CD14-positive monocyte (primary cell): ENCODE measurements around the gene RSRC1. TPM values are rescaled to one million over a fixed set of nuclear protein-coding genes. Genes with fewer than 3 reads are reported as not detected.

Experiments
- DNase-seq, 3 donors: peaks; one replicate each; pipeline ENCODE4 v3.0.0-alpha.2; 2011 to 2022
- H2AFZ ChIP-seq: 2 replicates; pipeline ENCODE4 v1.6.0; 2012; ENCODE audit warnings: mild to moderate bottlenecking, low read depth, low read length, inconsistent platforms; ENCODE audit not compliant: insufficient read depth, poor library complexity, severe bottlenecking
- H3K27ac ChIP-seq, 2 donors: 1 replicate in 1 of 2; 2 replicates in 1 of 2; pipeline ENCODE4 v1.5.1; 2012 to 2013; ENCODE audit warnings: low read length in 2 of 2, control low read depth in 1 of 2, inconsistent platforms in 1 of 2, low read depth in 1 of 2, mild to moderate bottlenecking in 1 of 2
- H3K27me3 ChIP-seq, 2 donors: one replicate each; pipeline versions ENCODE4 v1.6.0 to v1.6.1; 2011 to 2013; ENCODE audit warnings: low read length in 2 of 2; ENCODE audit not compliant: control insufficient read depth in 2 of 2, insufficient read depth in 2 of 2
- H3K36me3 ChIP-seq, 2 donors: replicated peaks in 1 of 2; 1 replicate in 1 of 2; 2 replicates in 1 of 2; pipeline versions ENCODE4 v1.5.1 to v1.6.1; 2012 to 2013; ENCODE audit warnings: low read length in 2 of 2, control low read depth in 1 of 2, inconsistent platforms in 1 of 2, mild to moderate bottlenecking in 1 of 2; ENCODE audit not compliant: insufficient read depth in 2 of 2, control insufficient read depth in 1 of 2
- H3K4me1 ChIP-seq, 2 donors: 1 replicate in 1 of 2; 2 replicates in 1 of 2; pipeline versions ENCODE4 v1.5.1 to v1.6.1; 2012 to 2013; ENCODE audit warnings: low read length in 2 of 2, control low read depth in 1 of 2, inconsistent platforms in 1 of 2, mild to moderate bottlenecking in 1 of 2, moderate library complexity in 1 of 2; ENCODE audit not compliant: insufficient read depth in 2 of 2, control insufficient read depth in 1 of 2
- H3K4me2 ChIP-seq: replicated peaks from 2 replicates; pipeline ENCODE3; 2012; ENCODE audit warnings: low read length, moderate library complexity, mild to moderate bottlenecking; ENCODE audit not compliant: poor library complexity, severe bottlenecking; ENCODE audit errors: extremely low read depth
- H3K4me3 ChIP-seq, 3 experiments: fragments of 200-600 bp in 1 of 3; sonication (generic) in 1 of 3; replicated peaks in 1 of 3; 1 replicate in 2 of 3; 2 replicates in 1 of 3; pipeline ENCODE4 v1.5.1; 2011 to 2013; ENCODE audit warnings: low read length in 3 of 3, mild to moderate bottlenecking in 3 of 3, control low read depth in 2 of 3, low read depth in 2 of 3, inconsistent platforms in 1 of 3, moderate library complexity in 1 of 3
- H3K79me2 ChIP-seq: 2 replicates; pipeline ENCODE4 v1.6.0; 2012; ENCODE audit warnings: mild to moderate bottlenecking, control low read depth, inconsistent platforms, low read length, moderate library complexity; ENCODE audit not compliant: insufficient read depth
- H3K9ac ChIP-seq: 2 replicates; pipeline ENCODE4 v1.6.0; 2017; ENCODE audit warnings: low read length, mild to moderate bottlenecking; ENCODE audit not compliant: insufficient read depth, poor library complexity, severe bottlenecking
- H3K9me3 ChIP-seq, 2 donors: replicated peaks in 1 of 2; 1 replicate in 1 of 2; 2 replicates in 1 of 2; pipeline versions ENCODE4 v1.5.1 to v1.6.1; 2012 to 2013; ENCODE audit warnings: low read length in 2 of 2, control low read depth in 1 of 2; ENCODE audit not compliant: control insufficient read depth in 1 of 2, insufficient read depth in 1 of 2
- H4K20me1 ChIP-seq: 2 replicates; pipeline ENCODE4 v1.6.0; 2012; ENCODE audit warnings: mild to moderate bottlenecking, low read length, control low read depth, moderate library complexity; ENCODE audit not compliant: insufficient read depth
- H3K27ac Mint-ChIP-seq, 7 donors: one replicate each; pipeline ENCODE4 v1.8.0; 2020; ENCODE audit warnings: mild to moderate bottlenecking in 7 of 7, mixed read lengths in 7 of 7, moderate library complexity in 6 of 7, inconsistent platforms in 2 of 7
- H3K27me3 Mint-ChIP-seq, 3 donors: one replicate each; pipeline ENCODE4 v1.8.0; 2021 to 2022; ENCODE audit warnings: low read depth in 3 of 3, mild to moderate bottlenecking in 3 of 3, mixed read lengths in 3 of 3, moderate library complexity in 3 of 3, inconsistent platforms in 1 of 3
- H3K36me3 Mint-ChIP-seq, 2 donors: one replicate each; pipeline ENCODE4 v1.8.0; 2020; ENCODE audit warnings: mixed read lengths in 2 of 2, inconsistent platforms in 1 of 2, mild to moderate bottlenecking in 1 of 2
- H3K4me1 Mint-ChIP-seq: one replicate; pipeline ENCODE4 v1.8.0; 2020; ENCODE audit warnings: mild to moderate bottlenecking, mixed read lengths
- H3K4me3 Mint-ChIP-seq, 2 donors: one replicate each; pipeline ENCODE4 v1.8.0; 2020; ENCODE audit warnings: mild to moderate bottlenecking in 2 of 2, mixed read lengths in 2 of 2, moderate library complexity in 1 of 2
- H3K9me3 Mint-ChIP-seq, 7 donors: one replicate each; pipeline ENCODE4 v1.8.0; 2020 to 2022; ENCODE audit warnings: mixed read lengths in 7 of 7, mild to moderate bottlenecking in 6 of 7, moderate library complexity in 6 of 7, inconsistent platforms in 2 of 7
- CTCF ChIP-seq: fragments of 200-600 bp; IDR thresholded peaks from one replicate; pipeline ENCODE4 v1.8.0; 2022; ENCODE audit warnings: antibody characterized with exemption, mild to moderate bottlenecking
- WGBS: methylation state at CpG from one replicate; pipeline ENCODE4 v1.1.5; 2013; ENCODE audit warnings: missing lambda C conversion rate; ENCODE audit not compliant: insufficient coverage; 5-methylcytosine and 5-hydroxymethylcytosine counted together
- intact Hi-C, 2 donors: fragments of 100-400 bp; cut with micrococcal nuclease; formaldehyde crosslinking; loops; one replicate each; pipeline versions ENCODE4 v1.15.0 to v1.15.1; 2023
- polyA plus RNA-seq, 3 donors: library from polyadenylated mRNA; depleted of rRNA in 1 of 3; unstranded in 2 of 3; stranded (reverse) in 1 of 3; fragments of 300-500 nt in 2 of 3; fragments of >200 nt in 1 of 3; fragmentation: Illumina TruSeq in 2 of 3; gene quantifications; 1 replicate in 2 of 3; 2 replicates in 1 of 3; pipeline ENCODE4 v1.2.3, GENCODE V29; 2012 to 2021

Gene RSRC1
- polyA plus RNA-seq, 3 donors, result 6.6 to 31.7 (median 15.1) TPM

GRCh38 chr3:158260392-158260791, 150.5 kb downstream of the RSRC1 start:
- Histone ChIP-seq H3K27ac (no peak overlapping the region), H3K9ac (no peak overlapping the region), H3K36me3 (peaks cover 0 to 6% of the 10 kb centered on the region in 2 donors), H3K9me3 (peaks cover 7 to 18% of the 10 kb centered on the region in 2 donors), H3K4me2 (no peak overlapping the region), H2AFZ (no peak overlapping the region), H3K79me2 (no peaks in the 10 kb centered on the region), H3K4me1 (no peaks in the 10 kb centered on the region), H4K20me1 (no peaks in the 10 kb centered on the region), H3K4me3 (no peak overlapping the region), H3K27me3 (no peaks in the 10 kb centered on the region)
- H3K27ac Mint-ChIP-seq, result no peak overlapping the region
- WGBS, result 89% methylated on average over 3 of the region's 4 CpGs
- H3K4me1 Mint-ChIP-seq, result no peaks in the 10 kb centered on the region
- H3K27me3 Mint-ChIP-seq, result no peaks in the 10 kb centered on the region
- no peak overlapping the region for H3K4me3 Mint-ChIP-seq
- TF ChIP-seq CTCF, result no peak
- H3K9me3 Mint-ChIP-seq, result peaks cover 7 to 18% (median 11%) of the 10 kb centered on the region in 7 donors
- intact Hi-C loops, result no loop called here
- DNase-seq, result no peak
- peaks cover 4 to 31% of the 10 kb centered on the region in 2 donors for H3K36me3 Mint-ChIP-seq

GRCh38 chr3:158261371-158261991, 151.6 kb downstream of the RSRC1 start:
- no peak for DNase-seq
- peak overlapping the region in 1 of 7 donors; percentile 38 for H3K27ac Mint-ChIP-seq
- 100% methylated on average over 1 of the region's 4 CpGs for WGBS
- H3K4me2 ChIP-seq, result no peak overlapping the region
- H3K36me3 Mint-ChIP-seq, result peaks cover 4 to 22% of the 10 kb centered on the region in 2 donors
- H3K79me2 ChIP-seq, result no peaks in the 10 kb centered on the region
- peaks cover 9 to 20% of the 10 kb centered on the region in 2 donors for H3K9me3 ChIP-seq
- H3K36me3 ChIP-seq, result peaks cover 1 to 6% of the 10 kb centered on the region in 2 donors
- no peak overlapping the region for H3K4me3 ChIP-seq
- no peak overlapping the region for H3K9ac ChIP-seq
- no peaks in the 10 kb centered on the region for H3K27me3 Mint-ChIP-seq
- H3K4me1 ChIP-seq, result no peaks in the 10 kb centered on the region
- no peaks in the 10 kb centered on the region for H4K20me1 ChIP-seq
- no peak overlapping the region for H2AFZ ChIP-seq
- no peaks in the 10 kb centered on the region for H3K4me1 Mint-ChIP-seq
- no peak overlapping the region for H3K4me3 Mint-ChIP-seq
- H3K27me3 ChIP-seq, result no peaks in the 10 kb centered on the region
- H3K27ac ChIP-seq, result no peak overlapping the region
- intact Hi-C loops, result no loop called here
- peaks cover 3 to 26% (median 13%) of the 10 kb centered on the region in 7 donors for H3K9me3 Mint-ChIP-seq
- no peak for TF ChIP-seq CTCF
